Activated CD4-positive, CD25-positive, alpha-beta regulatory T cell treated with anti-CD3 and anti-CD28 coated beads, Interleukin-2, amount 50 U/mL, for 72 hours (primary cell): Measurements from ENCODE around the gene TXN.
"Not testable (repeated sequence)": the region's sequence is repeated elsewhere in the genome, so short reads cannot be mapped to it uniquely, and the experiment has no call there.

ENCODE experiments used
- DNase-seq: peaks from one replicate; pipeline ENCODE4 v3.0.0; 2021

The TXN gene

GRCh38 chr9:110207071-110207641, 49.2 kb downstream of the TXN start:
- no peak for DNase-seq

- no peak for DNase-seq
Observed at GRCh38 chr9:110206389-110206788, 49.9 kb downstream of the TXN start.

GRCh38 chr9:110205612-110206011, 50.7 kb downstream of the TXN start:
- DNase-seq = not testable (repeated sequence)

- no peak for DNase-seq
Observed at GRCh38 chr9:110202232-110202631, 54.1 kb downstream of the TXN start.

- DNase-seq = no peak
Observed at GRCh38 chr9:110199643-110200042, 56.7 kb downstream of the TXN start.

- DNase-seq = no peak
Observed at GRCh38 chr9:110198357-110198756, 58.0 kb downstream of the TXN start.

GRCh38 chr9:110197330-110198187, 58.7 kb downstream of the TXN start:
- no peak for DNase-seq

- DNase-seq = not testable (repeated sequence)
Observed at GRCh38 chr9:110196084-110196499, 60.2 kb downstream of the TXN start.
